Keratinocyte (primary cell): Measurements from ENCODE around the gene DRG1. TPM values are rescaled to one million over a fixed set of nuclear protein-coding genes. Genes with fewer than 3 reads are reported as not detected.

Experiments
- DNase-seq: peaks from one replicate; pipeline ENCODE4 v3.0.0-alpha.2; 2011; ENCODE audit warnings: low read depth, missing footprints, low spot score
- FAIRE-seq: peaks from 2 replicates; lab custom pipeline; 2011; peaks lifted over from hg19 to GRCh38; lab: Jason Lieb, UNC
- H2AFZ ChIP-seq: 2 replicates; pipeline ENCODE4 v1.6.0; 2012; ENCODE audit warnings: low read length, control low read depth, inconsistent platforms; ENCODE audit not compliant: control insufficient read depth
- H3K27ac ChIP-seq: 2 replicates; pipeline ENCODE4 v1.5.1; 2011; ENCODE audit warnings: low read length; ENCODE audit not compliant: control insufficient read depth, insufficient read depth
- H3K27me3 ChIP-seq: 3 replicates; pipeline ENCODE4 v1.6.0; 2011; ENCODE audit warnings: low read length; ENCODE audit not compliant: control insufficient read depth, insufficient read depth; ENCODE audit errors: extremely low read depth
- H3K36me3 ChIP-seq, 2 experiments: 2 replicates in 1 of 2; 3 replicates in 1 of 2; pipeline ENCODE4 v1.5.1; 2011; ENCODE audit warnings: low read length in 2 of 2, mild to moderate bottlenecking in 1 of 2; ENCODE audit not compliant: control insufficient read depth in 2 of 2, insufficient read depth in 2 of 2; ENCODE audit errors: extremely low read depth in 1 of 2
- H3K4me1 ChIP-seq: 3 replicates; pipeline ENCODE4 v1.5.1; 2011; ENCODE audit warnings: low read length; ENCODE audit not compliant: control insufficient read depth, insufficient read depth; ENCODE audit errors: extremely low read depth
- H3K4me2 ChIP-seq: 3 replicates; pipeline ENCODE4 v1.6.0; 2011; ENCODE audit warnings: low read depth, low read length; ENCODE audit not compliant: control insufficient read depth, insufficient read depth; ENCODE audit errors: extremely low read depth
- H3K4me3 ChIP-seq, 3 experiments: fragments of 200-600 bp in 1 of 3; sonication (generic) in 1 of 3; 2 replicates in 2 of 3; 3 replicates in 1 of 3; pipeline ENCODE4 v1.5.1; 2011 to 2016; ENCODE audit warnings: low read length in 3 of 3, mild to moderate bottlenecking in 3 of 3, control low read depth in 2 of 3, inconsistent platforms in 1 of 3, low read depth in 1 of 3, mixed read lengths in 1 of 3, mixed run types in 1 of 3, moderate library complexity in 1 of 3; ENCODE audit not compliant: control insufficient read depth in 2 of 3, insufficient read depth in 2 of 3; ENCODE audit errors: extremely low read depth in 1 of 3
- H3K79me2 ChIP-seq: 2 replicates; pipeline ENCODE4 v1.6.0; 2012; ENCODE audit warnings: low read length; ENCODE audit not compliant: control insufficient read depth, insufficient read depth
- H3K9ac ChIP-seq: 3 replicates; pipeline ENCODE4 v1.6.0; 2011; ENCODE audit warnings: low read length; ENCODE audit not compliant: control insufficient read depth, insufficient read depth; ENCODE audit errors: extremely low read depth
- H3K9me1 ChIP-seq: 3 replicates; pipeline ENCODE4 v1.6.0; 2011; ENCODE audit warnings: low read length; ENCODE audit not compliant: control insufficient read depth, insufficient read depth; ENCODE audit errors: extremely low read depth
- H3K9me3 ChIP-seq: 2 replicates; pipeline ENCODE4 v1.5.1; 2012; ENCODE audit warnings: low read depth, low read length; ENCODE audit not compliant: control insufficient read depth
- H4K20me1 ChIP-seq: 3 replicates; pipeline ENCODE4 v1.6.0; 2011; ENCODE audit warnings: low read length; ENCODE audit not compliant: control insufficient read depth, insufficient read depth; ENCODE audit errors: extremely low read depth
- CTCF ChIP-seq, 3 experiments: IDR thresholded peaks in 1 of 3; conservative IDR thresholded peaks in 1 of 3; optimal IDR thresholded peaks in 1 of 3; 2 replicates in 2 of 3; 3 replicates in 1 of 3; pipeline versions ENCODE3 to v1.5.1; 2011; ENCODE audit warnings: low read length in 3 of 3, mild to moderate bottlenecking in 3 of 3, moderate library complexity in 2 of 3, control low read depth in 1 of 3, inconsistent platforms in 1 of 3; ENCODE audit not compliant: insufficient read depth in 2 of 3; ENCODE audit errors: extremely low read depth in 1 of 3
- EZH2 ChIP-seq: IDR thresholded peaks from one replicate; pipeline ENCODE4 v1.6.1; 2012; ENCODE audit warnings: inconsistent platforms, mild to moderate bottlenecking, low read length, moderate library complexity
- dilution Hi-C: fragments of 300-500 bp; cut with MboI; formaldehyde crosslinking; loops from one replicate; pipeline ENCODE4 v1.7.0; 2020; ENCODE audit warnings: low sequenced_read_pairs; ENCODE audit not compliant: extremely low pct_ligation_motif_present
- polyA plus RNA-seq, 5 experiments: library from polyadenylated mRNA; depleted of rRNA in 3 of 5; stranded (reverse) in 3 of 5; stranded (forward) in 1 of 5; unstranded in 1 of 5; fragments of >200 nt; gene quantifications; 1 replicate in 1 of 5; 2 replicates in 3 of 5; 3 replicates in 1 of 5; pipeline versions ENCODE4 v1.2.1 to v1.2.3, GENCODE V29; 2011 to 2012; ENCODE audit warnings: missing spikeins in 2 of 5, low read depth in 1 of 5, low replicate concordance in 1 of 5

Gene DRG1
- polyA plus RNA-seq, 1 donor (not counting 4 experiments of a cell fraction or from before 2014, with no cell fraction given) = 87.4 TPM

DNA sequence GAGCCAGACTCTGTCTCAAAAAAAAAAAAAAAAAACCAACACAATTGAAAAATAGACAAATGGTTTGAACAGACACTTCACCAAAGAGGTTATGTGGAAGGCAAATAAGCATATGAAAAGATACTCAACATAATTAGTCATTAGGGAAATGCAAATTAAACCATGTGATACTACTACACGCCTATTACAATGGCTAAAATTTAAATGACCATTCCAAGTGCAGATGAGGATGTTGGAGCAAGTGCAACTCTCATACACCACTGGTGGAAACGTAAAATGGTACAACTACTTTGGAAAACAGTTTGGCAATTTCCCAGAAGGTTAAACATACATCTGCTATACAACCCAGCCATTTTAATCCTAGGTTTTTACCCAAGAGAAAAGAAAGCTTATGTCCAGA is 65.9 kb downstream of the DRG1 start:
- Histone ChIP-seq H3K36me3 (peaks cover 21 to 22% of the 10 kb centered on the region in 2 experiments), H3K9me1 (no peaks in the 10 kb centered on the region), H3K4me1 (no peaks in the 10 kb centered on the region), H3K4me3 (no peak overlapping the region), H4K20me1 (no peaks in the 10 kb centered on the region), H3K27me3 (no peaks in the 10 kb centered on the region), H3K4me2 (no peak overlapping the region), H3K9me3 (no peaks in the 10 kb centered on the region), H3K9ac (no peak overlapping the region), H2AFZ (no peak overlapping the region), H3K27ac (no peak overlapping the region), H3K79me2 (peaks cover 8% of the 10 kb centered on the region)
- FAIRE-seq (no peak), DNase-seq (no peak)
- TF ChIP-seq EZH2 = no peak
- no peak for TF ChIP-seq CTCF (optimal IDR thresholded peaks at IDR 0.05 in 1 of 3, IDR thresholded peaks at IDR 0.05 in 1 of 3, conservative IDR thresholded peaks at IDR 0.05 in 1 of 3; ENCODE audit: extremely low read depth in 1 of 3, insufficient read depth in 2 of 3, low read length in 3 of 3)
- dilution Hi-C loops = loop anchor here (5.0 kb wide), 1 partner anchor 38 kb away; no protein-coding TSS in a partner anchor

DNA sequence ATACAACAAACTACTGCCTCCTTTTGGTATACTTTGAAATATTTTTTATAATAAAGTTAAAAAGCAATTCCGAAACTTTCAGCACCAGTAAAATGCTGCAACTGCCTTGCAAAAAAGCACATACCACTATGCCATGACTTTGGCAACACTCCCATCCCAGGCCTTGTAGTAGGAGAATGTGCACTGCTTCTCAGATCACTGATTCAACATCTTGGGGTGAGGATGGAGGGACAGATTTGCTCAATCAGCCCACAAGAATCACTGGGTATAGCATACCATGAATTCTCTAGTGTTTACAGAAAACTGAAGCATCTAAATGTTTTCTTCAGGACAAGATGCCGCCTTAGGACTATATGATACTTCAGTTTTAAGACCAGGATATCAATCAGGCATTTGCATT is 75.3 kb downstream of the DRG1 start:
- Histone ChIP-seq H3K9me1 (no peaks in the 10 kb centered on the region), H3K27ac (no peak overlapping the region), H3K4me2 (no peak overlapping the region), H3K36me3 (peaks cover 0 to 10% of the 10 kb centered on the region in 2 experiments), H4K20me1 (no peaks in the 10 kb centered on the region), H3K4me1 (no peaks in the 10 kb centered on the region), H3K4me3 (no peak overlapping the region), H3K9ac (no peak overlapping the region), H3K9me3 (no peaks in the 10 kb centered on the region), H2AFZ (no peak overlapping the region), H3K79me2 (peaks cover 34% of the 10 kb centered on the region), H3K27me3 (no peaks in the 10 kb centered on the region)
- dilution Hi-C loops = no loop called here
- DNase-seq (no peak), FAIRE-seq (no peak)
- TF ChIP-seq EZH2 (no peak), CTCF (optimal IDR thresholded peaks at IDR 0.05 in 1 of 3, IDR thresholded peaks at IDR 0.05 in 1 of 3, conservative IDR thresholded peaks at IDR 0.05 in 1 of 3; ENCODE audit: extremely low read depth in 1 of 3, insufficient read depth in 2 of 3, low read length in 3 of 3) (no peak)
